ENCODE measurements around the gene VIM. TPM values are rescaled to one million over a fixed set of nuclear protein-coding genes. Genes with fewer than 3 reads are reported as not detected.

Gene VIM
- total and polyA plus RNA-seq, 2 experiments from 2014 or later: 131 to 228 TPM

DNA sequence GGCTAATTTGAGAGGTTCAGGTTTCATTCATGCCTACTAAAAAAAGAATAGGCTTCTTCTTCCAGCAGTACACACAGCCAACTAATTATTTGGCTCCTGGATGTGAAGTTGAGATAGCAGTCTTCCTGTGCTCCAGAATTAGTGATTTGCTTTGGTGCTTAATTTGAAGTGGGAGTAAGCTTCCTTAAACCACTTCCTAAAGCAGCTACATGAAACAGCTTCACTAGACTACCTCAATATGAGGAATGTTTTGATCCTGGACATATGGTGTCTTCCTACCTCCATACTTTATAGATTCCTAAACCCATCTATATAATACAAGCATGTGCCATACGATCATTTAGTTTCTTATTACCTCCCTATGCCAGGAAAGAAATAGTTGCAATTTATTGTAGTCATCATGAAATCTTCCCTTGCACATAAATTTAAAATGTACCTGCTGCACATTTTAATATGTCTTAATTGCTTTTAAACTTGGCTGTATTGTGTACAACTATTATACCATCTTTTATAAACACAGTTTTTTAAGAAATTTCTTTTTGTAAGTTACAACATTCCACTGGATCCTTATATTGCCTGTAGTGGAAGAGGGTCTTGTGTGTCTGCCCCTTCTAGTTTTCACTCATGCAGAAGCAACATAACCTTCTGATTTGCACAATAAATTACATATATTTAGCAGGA, 8.6 kb downstream of the VIM start (continued):
- TF ChIP-seq ZNF462 (CRISPR knock-in tag; IDR thresholded peaks at IDR 0.05): no peak

GRCh38 chr10:17237149-17237527, 9.1 kb downstream of the VIM start:
- Histone ChIP-seq H3K9me2 (ENCODE audit: insufficient read depth) (no peaks in the 10 kb centered on the region), H3K36me3 (ENCODE audit: insufficient read depth) (peaks cover 33% of the 10 kb centered on the region; the same call in 1 of the 2 replicates), H3K4me3 (no peak overlapping the region), H3K27me3 (ENCODE audit: insufficient read depth) (no peaks in the 10 kb centered on the region), H3K4me2 (no peak overlapping the region), H2AFZ (no peak overlapping the region), H3K27ac (ENCODE audit: low read depth) (no peak overlapping the region), H4K20me1 (replicated peaks; ENCODE audit: insufficient read depth) (no peaks in the 10 kb centered on the region), H3K4me1 (ENCODE audit: insufficient read depth) (peaks cover 3% of the 10 kb centered on the region; the same call in 1 of the 2 replicates), H3F3A (replicated peaks; ENCODE audit: low read depth) (no peaks in the 10 kb centered on the region), H3K79me2 (replicated peaks; ENCODE audit: insufficient read depth) (no peaks in the 10 kb centered on the region)
- Mint-ChIP-seq H3K27ac (no peak overlapping the region), H3K36me3 (ENCODE audit: low read depth) (peaks cover 25% of the 10 kb centered on the region), H3K27me3 (ENCODE audit: insufficient read depth, low read depth, poor library complexity) (peaks cover 5% of the 10 kb centered on the region), H3K4me3 (no peak overlapping the region), H3K9me3 (no peaks in the 10 kb centered on the region), H3K4me1 (no peaks in the 10 kb centered on the region)
- DNase-seq (ENCODE audit: low spot score) (no peak), ATAC-seq (no peak)
- TF ChIP-seq, protein P1, sequence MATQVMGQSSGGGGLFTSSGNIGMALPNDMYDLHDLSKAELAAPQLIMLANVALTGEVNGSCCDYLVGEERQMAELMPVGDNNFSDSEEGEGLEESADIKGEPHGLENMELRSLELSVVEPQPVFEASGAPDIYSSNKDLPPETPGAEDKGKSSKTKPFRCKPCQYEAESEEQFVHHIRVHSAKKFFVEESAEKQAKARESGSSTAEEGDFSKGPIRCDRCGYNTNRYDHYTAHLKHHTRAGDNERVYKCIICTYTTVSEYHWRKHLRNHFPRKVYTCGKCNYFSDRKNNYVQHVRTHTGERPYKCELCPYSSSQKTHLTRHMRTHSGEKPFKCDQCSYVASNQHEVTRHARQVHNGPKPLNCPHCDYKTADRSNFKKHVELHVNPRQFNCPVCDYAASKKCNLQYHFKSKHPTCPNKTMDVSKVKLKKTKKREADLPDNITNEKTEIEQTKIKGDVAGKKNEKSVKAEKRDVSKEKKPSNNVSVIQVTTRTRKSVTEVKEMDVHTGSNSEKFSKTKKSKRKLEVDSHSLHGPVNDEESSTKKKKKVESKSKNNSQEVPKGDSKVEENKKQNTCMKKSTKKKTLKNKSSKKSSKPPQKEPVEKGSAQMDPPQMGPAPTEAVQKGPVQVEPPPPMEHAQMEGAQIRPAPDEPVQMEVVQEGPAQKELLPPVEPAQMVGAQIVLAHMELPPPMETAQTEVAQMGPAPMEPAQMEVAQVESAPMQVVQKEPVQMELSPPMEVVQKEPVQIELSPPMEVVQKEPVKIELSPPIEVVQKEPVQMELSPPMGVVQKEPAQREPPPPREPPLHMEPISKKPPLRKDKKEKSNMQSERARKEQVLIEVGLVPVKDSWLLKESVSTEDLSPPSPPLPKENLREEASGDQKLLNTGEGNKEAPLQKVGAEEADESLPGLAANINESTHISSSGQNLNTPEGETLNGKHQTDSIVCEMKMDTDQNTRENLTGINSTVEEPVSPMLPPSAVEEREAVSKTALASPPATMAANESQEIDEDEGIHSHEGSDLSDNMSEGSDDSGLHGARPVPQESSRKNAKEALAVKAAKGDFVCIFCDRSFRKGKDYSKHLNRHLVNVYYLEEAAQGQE (IDR thresholded peaks at IDR 0.05; ENCODE audit: unreplicated experiment): no peak
- TF ChIP-seq POLR2AphosphoS5 (IDR thresholded peaks at IDR 0.05; ENCODE audit: low read depth) (no peak), CREB1 (CRISPR knock-in tag; IDR thresholded peaks at IDR 0.05; ENCODE audit: low read depth) (no peak), NANOG (IDR thresholded peaks at IDR 0.05; ENCODE audit: borderline replicate concordance) (no peak), JUNB (IDR thresholded peaks at IDR 0.05; ENCODE audit: unreplicated experiment) (no peak)
